Left lung (tissue), 10 donors: ENCODE data around the gene TFPI2. TPM values are rescaled to one million over a fixed set of nuclear protein-coding genes. Genes with fewer than 3 reads are reported as not detected.

ENCODE experiments used
- ATAC-seq: fragments of 200-7000 bp; cut with Tn5 transposase; one replicate; pipeline ENCODE4 v1.9.1; 2020; ENCODE audit warnings: moderate library complexity
- DNase-seq, 4 donors: peaks; one replicate each; pipeline ENCODE4 v3.0.0-alpha.2; 2013 to 2020
- H3K27ac ChIP-seq, 2 donors: fragments of 200-600 bp; sonication (generic) in 1 of 2; one replicate each; pipeline versions ENCODE4 v1.5.0 to v1.8.0; 2020 to 2021
- H3K27me3 ChIP-seq, 2 donors: fragments of 200-600 bp; sonication (generic) in 1 of 2; one replicate each; pipeline versions ENCODE4 v1.5.0 to v1.8.0; 2020 to 2021
- H3K36me3 ChIP-seq, 2 donors: fragments of 200-600 bp; sonication (generic) in 1 of 2; one replicate each; pipeline versions ENCODE4 v1.5.0 to v1.8.0; 2020 to 2021
- H3K4me1 ChIP-seq, 2 donors: fragments of 200-600 bp; one replicate each; pipeline ENCODE4 v1.8.0; 2021
- H3K4me3 ChIP-seq, 2 donors: fragments of 200-600 bp; sonication (generic) in 1 of 2; one replicate each; pipeline versions ENCODE4 v1.5.0 to v1.8.0; 2020 to 2021; ENCODE audit warnings: mild to moderate bottlenecking in 1 of 2
- H3K9me3 ChIP-seq, 2 donors: fragments of 200-600 bp; sonication (generic) in 1 of 2; one replicate each; pipeline versions ENCODE4 v1.5.0 to v1.8.0; 2020 to 2021
- intact Hi-C, 2 donors: fragments of 100-400 bp; cut with DNase I; formaldehyde crosslinking; loops; one replicate each; pipeline versions ENCODE4 v1.11.2 to v1.14.2; 2022
- polyA plus RNA-seq, 6 donors: library from polyadenylated mRNA; unstranded; fragments of 120-200 nt; gene quantifications; one replicate each; pipeline ENCODE4 v1.2.1, GENCODE V29; 2013; ENCODE audit not compliant: insufficient read length in 6 of 6
- total RNA-seq, 2 donors: library from RNA; stranded (reverse); fragmentation: NEBNext Ultra II Directional; extraction: Animal tissue kit (Norgen Biotek cat#: 25700); gene quantifications; one replicate each; pipeline ENCODE4 v1.2.1, GENCODE V29; 2021
- TF ChIP-seq, protein P1 (sequence below), 2 donors: fragments of 200-600 bp; sonication (generic) in 1 of 2; IDR thresholded peaks; one replicate each; pipeline versions ENCODE4 v1.5.0 to v1.8.0; 2021; ENCODE audit warnings: antibody characterized with exemption in 2 of 2
- donor health status: DM: no; HTN: yes; CAD: no.
- donor health status: DM: no; HTN: no; CAD: no.

TFPI2 gene
- total and polyA plus RNA-seq, 8 donors, result 2.8 to 15.9 (median 7.1) TPM

- no peaks in the 10 kb centered on the region for H3K27me3 ChIP-seq
- TF ChIP-seq, protein P1, sequence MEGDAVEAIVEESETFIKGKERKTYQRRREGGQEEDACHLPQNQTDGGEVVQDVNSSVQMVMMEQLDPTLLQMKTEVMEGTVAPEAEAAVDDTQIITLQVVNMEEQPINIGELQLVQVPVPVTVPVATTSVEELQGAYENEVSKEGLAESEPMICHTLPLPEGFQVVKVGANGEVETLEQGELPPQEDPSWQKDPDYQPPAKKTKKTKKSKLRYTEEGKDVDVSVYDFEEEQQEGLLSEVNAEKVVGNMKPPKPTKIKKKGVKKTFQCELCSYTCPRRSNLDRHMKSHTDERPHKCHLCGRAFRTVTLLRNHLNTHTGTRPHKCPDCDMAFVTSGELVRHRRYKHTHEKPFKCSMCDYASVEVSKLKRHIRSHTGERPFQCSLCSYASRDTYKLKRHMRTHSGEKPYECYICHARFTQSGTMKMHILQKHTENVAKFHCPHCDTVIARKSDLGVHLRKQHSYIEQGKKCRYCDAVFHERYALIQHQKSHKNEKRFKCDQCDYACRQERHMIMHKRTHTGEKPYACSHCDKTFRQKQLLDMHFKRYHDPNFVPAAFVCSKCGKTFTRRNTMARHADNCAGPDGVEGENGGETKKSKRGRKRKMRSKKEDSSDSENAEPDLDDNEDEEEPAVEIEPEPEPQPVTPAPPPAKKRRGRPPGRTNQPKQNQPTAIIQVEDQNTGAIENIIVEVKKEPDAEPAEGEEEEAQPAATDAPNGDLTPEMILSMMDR (IDR thresholded peaks at IDR 0.05), result no peak
- ATAC-seq, result no peak
These were observed 8.1 kb downstream of the TFPI2 start for GRCh38 chr7:93882468-93882867.

GRCh38 chr7:93879356-93879755, 11.2 kb downstream of the TFPI2 start:
- Histone ChIP-seq H3K36me3 (no peaks in the 10 kb centered on the region), H3K4me3 (no peak overlapping the region), H3K27me3 (no peaks in the 10 kb centered on the region), H3K9me3 (peaks cover 0 to 4% of the 10 kb centered on the region in 2 donors), H3K4me1 (no peaks in the 10 kb centered on the region), H3K27ac (no peak overlapping the region)
- TF ChIP-seq, protein P1 (IDR thresholded peaks at IDR 0.05), result no peak
- no peak for ATAC-seq
- intact Hi-C loops, result no loop called here
- DNase-seq, result no peak

More at GRCh38 chr7:93882468-93882867, 8.1 kb downstream of the TFPI2 start:
- H3K4me3 ChIP-seq, result no peak overlapping the region
- H3K27ac ChIP-seq, result no peak overlapping the region
- no peaks in the 10 kb centered on the region for H3K36me3 ChIP-seq
- H3K9me3 ChIP-seq, result peaks cover 0 to 4% of the 10 kb centered on the region in 2 donors
- no peaks in the 10 kb centered on the region for H3K4me1 ChIP-seq
- intact Hi-C loops, result no loop called here
- no peak for DNase-seq

DNA sequence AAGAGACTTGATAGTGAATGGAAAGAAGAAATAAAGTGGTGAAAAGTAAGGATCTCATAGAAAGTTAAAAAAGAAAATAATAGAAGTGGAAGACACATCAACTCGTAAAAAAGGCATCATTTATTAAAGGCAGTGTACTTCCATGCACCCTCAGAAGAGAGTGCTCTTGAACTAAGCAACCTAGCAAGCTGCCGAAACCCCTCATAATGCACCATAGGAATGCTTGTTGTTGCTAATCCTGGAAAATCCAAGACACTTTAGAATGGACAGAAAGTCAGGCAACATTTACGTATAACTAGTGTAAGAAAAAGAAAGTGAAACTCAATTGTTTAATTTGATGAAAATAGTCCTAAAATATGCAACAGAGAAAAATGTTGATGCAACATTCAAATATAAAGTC, 12.8 kb downstream of the TFPI2 start:
- Histone ChIP-seq H3K27me3 (no peaks in the 10 kb centered on the region), H3K9me3 (peaks cover 0 to 4% of the 10 kb centered on the region in 2 donors), H3K4me3 (no peak overlapping the region), H3K36me3 (no peaks in the 10 kb centered on the region), H3K27ac (no peak overlapping the region), H3K4me1 (no peaks in the 10 kb centered on the region)
- TF ChIP-seq, protein P1 (IDR thresholded peaks at IDR 0.05), result no peak
- intact Hi-C loops, result no loop called here
- DNase-seq (no peak), ATAC-seq (no peak)

DNA sequence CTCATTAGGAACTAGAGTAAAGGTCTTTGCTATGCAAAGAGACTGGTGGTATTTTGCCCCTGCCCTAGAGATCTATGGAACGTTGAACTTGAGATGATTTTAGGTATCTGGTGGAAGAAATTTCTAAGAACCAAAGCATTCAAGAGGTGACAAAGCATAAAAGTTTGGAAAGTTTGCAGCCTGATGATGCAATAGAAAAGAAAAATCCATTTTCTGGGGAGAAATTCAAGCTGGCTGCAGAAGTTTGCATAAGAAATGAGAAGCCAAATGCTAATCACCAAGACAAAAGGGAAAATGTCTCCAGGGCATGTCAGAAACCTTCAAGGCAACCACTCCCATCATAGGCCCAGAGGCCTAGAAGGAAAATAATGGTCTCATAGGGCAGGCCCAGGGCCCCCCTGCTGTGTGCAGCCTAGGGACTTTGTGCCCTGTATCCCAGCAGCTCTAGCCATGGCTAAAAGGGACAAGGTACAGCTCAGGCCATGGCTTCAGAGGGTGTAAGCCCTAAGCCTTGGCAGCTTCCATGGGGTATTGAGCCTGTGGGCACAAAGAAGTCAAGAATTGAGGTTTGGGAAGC, 16.5 kb downstream of the TFPI2 start:
- Histone ChIP-seq H3K27me3 (no peaks in the 10 kb centered on the region), H3K9me3 (no peaks in the 10 kb centered on the region), H3K4me1 (no peaks in the 10 kb centered on the region), H3K36me3 (no peaks in the 10 kb centered on the region), H3K27ac (no peak overlapping the region), H3K4me3 (no peak overlapping the region)
- TF ChIP-seq, protein P1 (IDR thresholded peaks at IDR 0.05), result no peak
- DNase-seq (no peak), ATAC-seq (no peak)
- intact Hi-C loops, result no loop called here

DNA sequence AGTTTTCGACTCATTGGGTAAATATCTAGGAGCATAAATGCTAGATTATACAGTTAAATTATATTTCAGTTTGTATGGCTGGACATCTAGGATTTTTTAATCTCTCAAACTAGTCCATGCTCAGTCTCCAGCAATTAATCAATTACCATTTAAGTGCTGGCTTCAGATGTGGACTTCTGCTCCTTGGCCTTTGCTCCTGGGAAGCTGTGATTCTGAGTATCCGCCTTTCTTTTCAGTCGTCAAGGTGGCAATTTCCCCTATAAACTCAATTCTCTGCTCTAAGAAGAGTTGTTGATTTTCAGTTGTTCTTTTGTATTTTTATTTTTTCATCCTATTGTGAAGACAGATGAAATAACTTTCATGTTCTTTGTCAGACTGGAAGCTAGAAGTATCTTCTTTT, 23.7 kb downstream of the TFPI2 start:
- H3K27ac ChIP-seq, result no peak overlapping the region
- no peaks in the 10 kb centered on the region for H3K36me3 ChIP-seq
- TF ChIP-seq, protein P1 (IDR thresholded peaks at IDR 0.05), result no peak
- H3K4me1 ChIP-seq, result no peaks in the 10 kb centered on the region
- H3K4me3 ChIP-seq, result no peak overlapping the region
- H3K9me3 ChIP-seq, result no peaks in the 10 kb centered on the region
- no peak for DNase-seq
- intact Hi-C loops, result no loop called here
- no peak for ATAC-seq
- no peaks in the 10 kb centered on the region for H3K27me3 ChIP-seq
